Activated naive CD4-positive, alpha-beta T cell treated with anti-CD3 and anti-CD28 coated beads, Interleukin-2, amount 50 U/mL, for 16 hours (primary cell): ENCODE measurements around the gene TFF1.

Experiments used
- DNase-seq: peaks from one replicate; pipeline ENCODE4 v3.0.0-alpha.2; 2020

Gene TFF1

GRCh38 chr21:42379426-42380215, 13.3 kb upstream of the TFF1 start:
- no peak for DNase-seq

GRCh38 chr21:42378418-42378817, 12.1 kb upstream of the TFF1 start:
- DNase-seq: no peak

DNA sequence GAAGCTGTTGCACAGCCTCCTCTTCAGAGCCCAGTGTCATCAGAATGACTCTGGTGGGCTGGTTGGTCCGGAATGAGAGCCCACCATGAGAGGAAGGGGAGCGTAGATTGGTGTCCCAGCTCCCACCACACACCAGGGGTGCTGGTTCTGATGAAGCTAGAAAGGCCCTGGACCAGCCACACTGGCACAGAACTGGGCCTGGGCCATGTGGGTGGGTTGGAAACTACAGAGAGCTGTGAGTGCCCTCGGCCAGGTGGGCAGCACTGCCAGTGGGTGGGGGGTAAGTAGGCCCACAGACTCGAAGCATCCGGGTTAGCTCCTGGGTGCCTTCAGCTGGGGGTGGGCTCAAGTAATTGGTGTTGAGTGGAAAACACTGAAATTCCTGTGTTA, 11.6 kb upstream of the TFF1 start:
- DNase-seq: no peak

DNA sequence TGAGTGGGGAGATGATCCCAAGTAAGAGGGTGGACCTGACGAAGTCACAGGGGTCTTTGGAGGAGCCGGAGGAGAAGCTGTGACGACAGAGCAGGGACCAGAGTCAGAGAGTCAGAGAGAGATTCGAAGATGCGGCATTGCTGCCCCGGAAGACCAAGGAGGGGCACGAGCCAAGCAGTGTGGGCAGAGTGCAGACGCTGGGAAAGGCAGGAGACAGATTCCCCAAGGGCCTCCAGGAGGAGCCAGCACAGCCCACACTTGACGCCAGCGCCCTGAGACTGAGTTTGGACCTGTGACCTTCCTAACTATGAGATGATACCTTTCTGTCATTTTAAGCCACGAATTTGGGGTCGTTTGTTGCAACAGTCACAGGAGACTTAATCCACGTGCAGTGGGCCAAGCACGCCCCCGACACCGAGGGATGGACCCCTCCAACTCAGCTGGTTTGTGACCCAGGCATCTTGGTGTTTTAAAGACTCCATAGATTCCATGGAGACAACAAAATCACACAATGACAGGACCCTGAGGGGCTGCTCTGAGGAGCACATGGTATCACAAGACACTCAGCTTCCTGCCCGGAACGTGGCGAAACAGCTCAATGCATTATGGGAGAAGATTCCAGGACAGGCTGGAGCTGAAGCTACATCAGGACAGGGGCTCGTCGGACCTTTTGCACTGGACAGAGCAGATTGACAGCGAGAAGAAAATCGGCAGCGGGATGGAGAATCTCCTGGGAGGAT, 11.0 kb upstream of the TFF1 start:
- no peak for DNase-seq

GRCh38 chr21:42376338-42376982, 10.1 kb upstream of the TFF1 start:
- DNase-seq: no peak

DNA sequence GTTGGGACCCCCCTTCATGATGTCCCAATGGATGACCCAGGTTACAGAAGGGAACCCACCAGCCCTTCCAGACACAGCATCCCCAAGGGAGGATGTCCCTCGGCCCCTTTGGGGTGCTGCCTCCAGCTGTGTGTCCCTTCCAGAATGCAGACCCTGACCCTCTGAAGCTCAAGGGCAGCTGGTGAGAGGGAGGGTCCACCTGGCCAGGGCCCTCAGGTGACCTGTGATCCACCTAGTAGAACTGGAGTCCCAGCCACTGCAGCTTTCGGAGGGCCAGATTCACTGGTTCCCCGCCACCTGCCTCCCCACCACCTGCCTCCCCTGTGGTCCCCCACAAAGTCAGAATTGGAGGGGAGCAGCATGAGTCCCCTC, 9.6 kb upstream of the TFF1 start:
- DNase-seq: no peak

DNA sequence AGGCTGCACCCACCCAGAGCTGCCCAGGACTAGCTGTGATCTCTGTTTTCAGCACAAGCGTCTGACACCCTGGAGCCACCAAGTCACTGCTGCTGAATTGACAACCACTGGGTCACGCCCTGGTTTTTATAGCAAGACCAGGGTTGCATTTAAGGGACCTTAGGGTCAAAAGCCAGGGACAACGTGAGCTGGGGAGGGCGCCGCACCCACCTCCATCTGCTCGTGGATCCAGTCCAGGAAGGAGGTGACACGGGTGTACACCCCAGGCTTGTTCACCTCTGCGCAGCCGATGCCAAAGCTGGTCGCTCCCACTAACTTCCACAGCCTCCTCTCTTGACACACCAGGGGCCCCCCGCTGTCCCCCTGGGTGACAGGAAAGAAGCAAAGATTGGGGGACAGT, 9.2 kb upstream of the TFF1 start:
- no peak for DNase-seq

GRCh38 chr21:42374864-42375499, 8.6 kb upstream of the TFF1 start:
- DNase-seq: no peak

DNA sequence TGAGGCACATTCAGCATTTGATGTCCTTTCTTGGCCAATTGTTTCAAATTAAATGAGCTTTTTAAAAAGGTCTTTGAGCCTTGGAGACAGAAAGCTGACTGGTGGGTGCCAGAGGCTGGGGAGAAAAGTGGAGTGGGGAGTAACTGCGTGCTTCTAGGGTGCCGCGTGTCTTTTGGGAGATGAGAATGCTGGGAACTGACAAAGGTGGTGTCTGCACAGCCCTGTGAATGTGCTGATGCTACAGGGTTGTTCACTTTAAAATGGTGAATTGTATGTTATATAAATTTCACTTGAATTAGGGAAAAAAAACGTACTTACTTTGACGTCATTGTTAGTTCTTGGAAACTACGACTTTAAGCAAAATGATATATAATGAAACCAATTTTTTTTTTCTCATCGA, 8.1 kb upstream of the TFF1 start:
- DNase-seq: no peak

DNA sequence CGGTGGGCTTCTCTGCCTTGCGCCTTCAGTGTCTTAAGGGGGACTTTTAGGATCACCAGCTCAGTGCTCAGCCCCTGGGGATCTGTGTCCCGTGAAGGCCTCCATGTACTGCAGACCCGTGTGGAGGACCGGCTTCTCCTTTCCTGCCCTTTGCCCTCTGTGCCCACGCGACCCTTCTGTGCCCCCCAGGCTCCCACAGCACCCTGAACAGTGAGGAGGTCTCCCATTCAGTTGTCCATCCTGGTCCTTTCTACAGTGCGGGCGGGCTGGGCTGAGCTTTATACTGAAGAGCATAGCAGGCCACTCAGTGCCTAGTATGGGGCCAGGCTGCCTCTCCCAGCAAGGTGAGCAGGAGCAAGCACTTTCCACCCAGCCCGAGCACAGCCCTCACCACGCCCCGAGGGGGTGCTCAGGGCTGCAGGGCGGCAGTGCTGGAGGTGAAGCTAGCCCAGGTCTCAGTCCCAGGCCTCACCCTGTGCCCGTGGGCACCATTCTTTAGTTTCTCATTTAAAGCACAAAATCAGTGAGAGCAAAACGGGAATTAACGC, 7.6 kb upstream of the TFF1 start:
- no peak for DNase-seq

GRCh38 chr21:42373196-42373907, 7.0 kb upstream of the TFF1 start:
- DNase-seq: no peak

- DNase-seq: no peak
These were observed 4.7 kb upstream of the TFF1 start for GRCh38 chr21:42370894-42371654.

DNA sequence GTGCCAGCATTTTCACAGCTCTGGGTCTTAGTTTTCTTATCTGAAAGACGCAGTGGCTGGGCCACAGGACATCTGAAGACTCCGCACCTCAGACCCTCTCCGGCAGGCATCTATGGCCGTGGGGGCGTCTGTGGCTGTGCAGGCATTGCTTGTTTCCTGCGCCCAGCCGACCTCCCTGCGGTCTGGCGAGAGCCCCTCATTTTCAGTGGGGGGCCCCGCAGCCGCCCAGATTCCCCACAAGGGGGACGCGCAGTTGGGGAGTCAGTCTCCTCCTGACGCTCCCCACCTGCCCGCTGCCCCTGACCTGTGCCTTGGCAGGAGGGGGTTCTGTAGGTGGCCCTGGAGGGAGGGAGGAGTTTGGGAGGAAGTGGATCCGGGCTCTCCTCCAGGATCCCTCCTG, 3.5 kb upstream of the TFF1 start:
- DNase-seq: no peak

GRCh38 chr21:42367367-42368165, 1.2 kb upstream of the TFF1 start:
- DNase-seq: no peak

- DNase-seq: no peak
These were observed 565 bp downstream of the TFF1 start for GRCh38 chr21:42365770-42366169.

DNA sequence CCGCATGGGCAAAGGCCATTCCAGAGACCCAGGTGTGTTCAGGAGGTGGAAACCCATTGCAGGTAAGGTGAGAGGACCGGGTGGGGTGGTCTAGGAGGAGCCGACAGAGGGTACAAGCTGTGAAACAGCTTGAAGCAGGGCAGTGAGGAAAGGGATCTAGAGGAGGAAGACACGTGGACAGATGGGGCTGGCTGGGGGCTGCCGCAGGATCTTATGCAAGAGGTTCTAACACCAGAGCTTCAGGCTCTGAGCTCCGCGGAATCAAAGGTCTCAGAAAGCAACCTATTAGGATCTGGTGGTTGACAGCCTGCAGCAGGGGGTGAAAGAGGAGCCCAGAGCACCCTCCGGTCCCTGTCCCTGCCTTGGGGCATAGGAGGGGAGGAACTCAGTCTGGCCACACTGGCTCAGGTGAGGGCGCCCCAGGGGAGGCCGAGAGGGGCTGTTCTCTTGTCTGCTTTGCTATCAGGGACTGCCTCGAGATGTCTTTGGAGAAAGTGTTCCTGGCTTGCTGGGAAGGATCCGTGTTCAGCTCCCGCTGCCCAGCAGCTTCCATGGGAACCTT, 1.9 kb downstream of the TFF1 start:
- DNase-seq: no peak

- no peak for DNase-seq
These were observed 3.0 kb downstream of the TFF1 start for GRCh38 chr21:42363312-42363711.

- no peak for DNase-seq
These were observed 3.6 kb downstream of the TFF1 start for GRCh38 chr21:42362700-42363099.

- DNase-seq: no peak
These were observed 4.1 kb downstream of the TFF1 start for GRCh38 chr21:42362198-42362597.

DNA sequence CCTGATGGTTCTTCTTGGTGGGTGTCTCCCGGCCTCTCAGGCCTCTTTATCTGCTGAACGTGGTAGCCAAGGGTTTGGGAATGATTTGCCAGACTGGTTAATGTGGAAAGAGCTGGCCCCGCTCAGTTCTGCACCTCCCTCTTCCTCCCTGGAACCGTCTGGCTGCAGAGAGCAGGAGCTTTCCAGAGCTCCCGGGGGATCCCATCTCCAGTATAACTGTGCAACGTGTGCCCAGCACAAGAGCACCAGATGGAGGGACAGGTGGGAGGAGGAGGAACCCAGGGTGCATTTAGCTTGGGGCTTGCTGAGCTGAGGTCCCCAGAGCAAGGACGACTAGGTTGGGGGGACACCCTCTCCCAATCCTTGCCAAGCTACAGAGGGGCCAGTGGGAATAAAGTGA, 5.0 kb downstream of the TFF1 start:
- DNase-seq: no peak

GRCh38 chr21:42360317-42360716, 6.0 kb downstream of the TFF1 start:
- no peak for DNase-seq
